ENCODE measurements around the gene TRABD2A.

DNA sequence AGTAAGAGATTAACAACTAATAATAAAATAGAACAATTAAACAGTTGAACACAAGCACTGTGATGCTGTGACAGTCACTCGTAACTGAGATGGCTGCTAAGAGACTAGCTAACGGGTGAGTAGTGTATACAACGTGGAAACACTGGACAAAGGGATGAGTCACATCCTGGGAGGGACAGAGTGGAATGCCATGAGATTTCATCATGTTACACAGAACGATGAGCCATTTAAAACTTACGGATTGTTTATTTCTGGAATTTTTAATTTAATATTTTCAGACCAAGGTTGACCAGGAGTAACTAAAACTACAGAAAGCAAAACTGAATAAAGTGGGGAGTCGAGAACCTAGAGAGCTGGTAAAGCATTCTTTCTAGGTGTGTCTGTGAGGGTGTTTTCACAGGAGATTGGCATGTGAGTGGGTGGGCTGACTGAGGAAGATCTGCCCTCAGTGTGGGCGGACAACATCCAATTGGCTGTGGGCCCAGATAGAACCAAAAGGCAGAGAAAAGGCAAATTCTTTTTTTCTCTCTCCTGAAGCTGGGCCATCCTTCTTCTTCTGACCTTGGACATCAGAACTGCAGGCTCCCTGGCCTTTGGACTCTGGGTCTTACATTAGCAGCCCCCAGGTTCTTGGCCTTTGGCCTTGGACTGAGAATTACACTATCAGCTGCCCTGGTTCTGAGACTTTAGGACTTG, 39.1 kb upstream of the TRABD2A start:
- TF ChIP-seq, protein P1, sequence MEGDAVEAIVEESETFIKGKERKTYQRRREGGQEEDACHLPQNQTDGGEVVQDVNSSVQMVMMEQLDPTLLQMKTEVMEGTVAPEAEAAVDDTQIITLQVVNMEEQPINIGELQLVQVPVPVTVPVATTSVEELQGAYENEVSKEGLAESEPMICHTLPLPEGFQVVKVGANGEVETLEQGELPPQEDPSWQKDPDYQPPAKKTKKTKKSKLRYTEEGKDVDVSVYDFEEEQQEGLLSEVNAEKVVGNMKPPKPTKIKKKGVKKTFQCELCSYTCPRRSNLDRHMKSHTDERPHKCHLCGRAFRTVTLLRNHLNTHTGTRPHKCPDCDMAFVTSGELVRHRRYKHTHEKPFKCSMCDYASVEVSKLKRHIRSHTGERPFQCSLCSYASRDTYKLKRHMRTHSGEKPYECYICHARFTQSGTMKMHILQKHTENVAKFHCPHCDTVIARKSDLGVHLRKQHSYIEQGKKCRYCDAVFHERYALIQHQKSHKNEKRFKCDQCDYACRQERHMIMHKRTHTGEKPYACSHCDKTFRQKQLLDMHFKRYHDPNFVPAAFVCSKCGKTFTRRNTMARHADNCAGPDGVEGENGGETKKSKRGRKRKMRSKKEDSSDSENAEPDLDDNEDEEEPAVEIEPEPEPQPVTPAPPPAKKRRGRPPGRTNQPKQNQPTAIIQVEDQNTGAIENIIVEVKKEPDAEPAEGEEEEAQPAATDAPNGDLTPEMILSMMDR (IDR thresholded peaks at IDR 0.05) = no peak
- no peak for TF ChIP-seq POLR2A (IDR thresholded peaks at IDR 0.05)

Measured in uterus (tissue), 2 donors.